DOHH2 (cell line): ENCODE measurements around the gene CCDC106.
A peak's percentile ranks its signal among the peaks of the same experiment; 100 is the strongest.

Source experiments
- H3F3A ChIP-seq: fragments of 200-600 bp; sonication (generic), shearing (Covaris generic); 2 replicates; pipeline ENCODE4 v1.6.0; 2016; ENCODE audit warnings: antibody characterized with exemption, mild to moderate bottlenecking; ENCODE audit not compliant: control insufficient read depth, insufficient read depth
- H3K27ac ChIP-seq: fragments of 200-600 bp; sonication (generic); 2 replicates; pipeline ENCODE4 v1.5.1; 2014; ENCODE audit warnings: low read depth, mild to moderate bottlenecking, low read length, moderate library complexity
- H3K27me3 ChIP-seq: fragments of 200-600 bp; sonication (generic); 2 replicates; pipeline ENCODE4 v1.6.1; 2014; ENCODE audit warnings: mild to moderate bottlenecking, low read length, mixed read lengths; ENCODE audit not compliant: control insufficient read depth
- H3K36me3 ChIP-seq: fragments of 200-600 bp; sonication (generic); 2 replicates; pipeline ENCODE4 v1.6.1; 2014; ENCODE audit warnings: mild to moderate bottlenecking, low read length, moderate library complexity, mixed read lengths; ENCODE audit not compliant: control insufficient read depth
- H3K4me1 ChIP-seq: fragments of 200-600 bp; sonication (generic); 2 replicates; pipeline ENCODE4 v1.6.1; 2014; ENCODE audit warnings: mild to moderate bottlenecking, low read length, mixed read lengths; ENCODE audit not compliant: control insufficient read depth
- H3K4me2 ChIP-seq: fragments of 200-600 bp; sonication (generic); 2 replicates; pipeline ENCODE4 v1.6.0; 2014; ENCODE audit warnings: mild to moderate bottlenecking, low read length, moderate library complexity
- H3K4me3 ChIP-seq: fragments of 200-600 bp; sonication (generic); 2 replicates; pipeline ENCODE4 v1.5.1; 2014; ENCODE audit warnings: mild to moderate bottlenecking, low read length, mixed read lengths
- H3K79me2 ChIP-seq: fragments of 200-600 bp; sonication (generic); 2 replicates; pipeline ENCODE4 v1.6.1; 2014; ENCODE audit warnings: mild to moderate bottlenecking, low read length, mixed read lengths; ENCODE audit not compliant: control insufficient read depth
- H3K9me2 ChIP-seq: fragments of 200-600 bp; sonication (generic); replicated peaks from 2 replicates; pipeline ENCODE4 v1.6.1; 2014; ENCODE audit warnings: mild to moderate bottlenecking, low read length, mixed read lengths; ENCODE audit not compliant: control insufficient read depth
- H3K9me3 ChIP-seq: fragments of 200-600 bp; sonication (generic); 2 replicates; pipeline ENCODE4 v1.6.1; 2014; ENCODE audit warnings: antibody characterized with exemption, low read length, mixed read lengths; ENCODE audit not compliant: control insufficient read depth, insufficient read depth
- H4K20me1 ChIP-seq: fragments of 200-600 bp; sonication (generic); 2 replicates; pipeline ENCODE4 v1.6.0; 2014; ENCODE audit warnings: low read depth, mild to moderate bottlenecking, antibody characterized with exemption, low read length, moderate library complexity; ENCODE audit not compliant: control insufficient read depth, insufficient read depth
- CTCF ChIP-seq: fragments of 200-600 bp; sonication (generic); IDR thresholded peaks from one replicate; pipeline ENCODE4 v1.5.1; 2014; ENCODE audit warnings: antibody characterized with exemption, mild to moderate bottlenecking, low read depth, low read length; ENCODE audit not compliant: poor library complexity, severe bottlenecking
- EZH2phosphoT487 ChIP-seq: fragments of 200-600 bp; sonication (generic); IDR thresholded peaks from 2 replicates; pipeline ENCODE4 v1.6.1; 2017; ENCODE audit warnings: borderline replicate concordance, mild to moderate bottlenecking, antibody characterized with exemption, low read length, moderate library complexity, mixed read lengths

CCDC106 gene

GRCh38 chr19:55678121-55678671, 30.2 kb downstream of the CCDC106 start:
- Histone ChIP-seq H4K20me1 (peaks cover 8% of the 10 kb centered on the region; the same call in 1 of the 2 replicates), H3K36me3 (peaks cover 84% of the 10 kb centered on the region), H3K27me3 (no peaks in the 10 kb centered on the region), H3K4me3 (peak overlapping the region; percentile 90), H3K27ac (peak overlapping the region; percentile 90), H3K4me2 (peak overlapping the region; percentile 92), H3F3A (peaks cover 25% of the 10 kb centered on the region), H3K79me2 (peaks cover 88% of the 10 kb centered on the region), H3K9me2 (no peaks in the 10 kb centered on the region), H3K9me3 (no peaks in the 10 kb centered on the region), H3K4me1 (peaks cover 48% of the 10 kb centered on the region)
- TF ChIP-seq CTCF (peak; percentile 27), EZH2phosphoT487 (no peak)

GRCh38 chr19:55679343-55680257, 31.6 kb downstream of the CCDC106 start:
- Histone ChIP-seq H3F3A (peaks cover 15% of the 10 kb centered on the region), H4K20me1 (peaks cover 4% of the 10 kb centered on the region; the same call in 1 of the 2 replicates), H3K79me2 (peaks cover 92% of the 10 kb centered on the region), H3K4me3 (peak overlapping the region; percentile 90), H3K4me2 (peak overlapping the region; percentile 92), H3K27ac (peak overlapping the region; percentile 90), H3K9me3 (no peaks in the 10 kb centered on the region), H3K27me3 (no peaks in the 10 kb centered on the region), H3K36me3 (peaks cover 88% of the 10 kb centered on the region), H3K4me1 (peaks cover 37% of the 10 kb centered on the region), H3K9me2 (no peaks in the 10 kb centered on the region)
- no peak for TF ChIP-seq CTCF
- no peak for TF ChIP-seq EZH2phosphoT487

DNA sequence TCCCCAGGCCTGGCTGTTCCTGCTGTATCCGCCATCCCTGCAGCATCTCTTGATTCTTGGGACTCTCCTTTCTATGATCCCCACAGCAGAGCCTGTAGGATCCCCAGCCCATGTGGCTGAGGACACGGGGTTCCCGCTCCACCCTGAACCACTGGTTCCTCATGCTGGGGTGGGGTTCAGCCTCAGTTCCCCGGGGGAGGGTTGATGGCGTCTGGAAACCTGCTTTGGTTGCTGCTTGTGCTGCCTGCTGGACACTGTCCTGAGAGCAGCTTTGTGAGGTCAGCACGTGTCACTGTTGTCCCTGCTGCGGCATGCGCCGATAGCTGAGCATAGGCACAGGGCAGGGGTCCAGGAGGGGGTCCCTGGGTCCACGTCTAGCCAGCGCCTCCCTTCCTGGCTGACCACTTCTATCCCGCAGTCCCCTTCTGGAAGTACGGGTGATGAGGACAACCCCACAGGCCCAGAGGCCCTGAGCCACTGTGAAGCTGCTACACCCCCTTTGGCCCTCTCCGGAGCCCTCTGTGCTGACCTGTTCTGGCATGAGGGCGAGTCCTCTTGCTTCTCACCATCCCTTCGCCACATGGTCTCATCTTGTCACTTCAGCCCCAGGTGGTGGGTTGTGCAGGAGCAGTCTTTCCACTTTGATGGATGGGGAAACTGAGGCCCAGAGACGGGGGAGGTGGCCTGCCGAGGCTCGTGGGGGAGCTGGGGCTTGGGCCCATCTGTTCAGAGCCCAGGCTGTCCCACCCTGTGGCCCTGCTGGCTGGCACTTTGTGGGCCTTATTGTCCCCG, 32.5 kb downstream of the CCDC106 start:
- H3K4me2 ChIP-seq, result no peak overlapping the region
- peaks cover 4% of the 10 kb centered on the region; the same call in 1 of the 2 replicates for H4K20me1 ChIP-seq
- H3K79me2 ChIP-seq, result peaks cover 95% of the 10 kb centered on the region

More for the DNA sequence above, 32.5 kb downstream of the CCDC106 start:
- TF ChIP-seq EZH2phosphoT487 (no peak), CTCF (no peak)
- Histone ChIP-seq H3K4me1 (peaks cover 36% of the 10 kb centered on the region), H3K27ac (no peak overlapping the region), H3K4me3 (no peak overlapping the region), H3K27me3 (no peaks in the 10 kb centered on the region), H3K9me2 (no peaks in the 10 kb centered on the region), H3K9me3 (no peaks in the 10 kb centered on the region), H3K36me3 (peaks cover 91% of the 10 kb centered on the region), H3F3A (peaks cover 15% of the 10 kb centered on the region)
